Choroid plexus epithelial cell (primary cell): ENCODE measurements around the gene KRTAP3-2.
A peak's percentile ranks its signal among the peaks of the same experiment; 100 is the strongest.

Source experiments
- DNase-seq: peaks from one replicate; pipeline ENCODE4 v3.0.0-alpha.2; 2010; ENCODE audit warnings: low read depth
- H3K4me3 ChIP-seq: 2 replicates; pipeline ENCODE4 v1.5.1; 2011; ENCODE audit warnings: low read depth, mild to moderate bottlenecking, control low read depth, low read length, moderate library complexity
- CTCF ChIP-seq: conservative IDR thresholded peaks from 2 replicates; pipeline ENCODE4 v1.5.1; 2011; ENCODE audit warnings: low read depth, mild to moderate bottlenecking, control low read depth, inconsistent platforms, low read length, moderate library complexity

KRTAP3-2 gene

GRCh38 chr17:41016578-41017215 lies 17.0 kb upstream of the KRTAP3-2 start:
- H3K4me3 ChIP-seq, result no peak overlapping the region
- no peak for TF ChIP-seq CTCF
- no peak for DNase-seq

GRCh38 chr17:41015454-41015853 lies 15.7 kb upstream of the KRTAP3-2 start:
- DNase-seq, result no peak
- no peak for TF ChIP-seq CTCF
- H3K4me3 ChIP-seq, result no peak overlapping the region

- peak; percentile 43 for DNase-seq
- no peak overlapping the region for H3K4me3 ChIP-seq
- TF ChIP-seq CTCF, result no peak
Observed at GRCh38 chr17:41013606-41014005, 13.9 kb upstream of the KRTAP3-2 start.

GRCh38 chr17:41013181-41013580 lies 13.5 kb upstream of the KRTAP3-2 start:
- H3K4me3 ChIP-seq, result no peak overlapping the region

GRCh38 chr17:41012326-41013120 lies 12.8 kb upstream of the KRTAP3-2 start:
- no peak for DNase-seq

More at GRCh38 chr17:41013181-41013580, 13.5 kb upstream of the KRTAP3-2 start:
- DNase-seq, result no peak
- TF ChIP-seq CTCF, result no peak

GRCh38 chr17:41010441-41010840 lies 10.7 kb upstream of the KRTAP3-2 start:
- DNase-seq, result no peak
- TF ChIP-seq CTCF, result no peak
- H3K4me3 ChIP-seq, result no peak overlapping the region

More at GRCh38 chr17:41012326-41013120, 12.8 kb upstream of the KRTAP3-2 start:
- no peak for TF ChIP-seq CTCF
- H3K4me3 ChIP-seq, result no peak overlapping the region
